DND-41 (cell line): ENCODE measurements around the gene MCOLN1.
A peak's percentile ranks its signal among the peaks of the same experiment; 100 is the strongest.

ENCODE experiments used
- ATAC-seq: fragments of 200-7000 bp; cut with Tn5 transposase; 3 replicates; pipeline ENCODE4 v1.9.1; 2021; ENCODE audit warnings: low read depth; ENCODE audit not compliant: insufficient read depth
- DNase-seq: peaks from one replicate; pipeline ENCODE4 v3.0.0-alpha.2; 2020
- H2AFZ ChIP-seq: 2 replicates; pipeline ENCODE4 v1.6.0; 2012; ENCODE audit warnings: low read depth, low read length
- H3K27ac ChIP-seq: 2 replicates; pipeline ENCODE4 v1.5.1; 2012; ENCODE audit warnings: low read length, inconsistent platforms
- H3K27me3 ChIP-seq: fragments of 200-600 bp; sonication (generic); 2 replicates; pipeline ENCODE4 v1.6.0; 2012; ENCODE audit warnings: low read length, mild to moderate bottlenecking, inconsistent platforms; ENCODE audit not compliant: insufficient read depth, poor library complexity
- H3K36me3 ChIP-seq: 2 replicates; pipeline ENCODE4 v1.5.1; 2012; ENCODE audit warnings: low read length, inconsistent platforms; ENCODE audit not compliant: insufficient read depth
- H3K4me1 ChIP-seq: 2 replicates; pipeline ENCODE4 v1.5.1; 2012; ENCODE audit warnings: mild to moderate bottlenecking, low read length; ENCODE audit not compliant: insufficient read depth
- H3K4me2 ChIP-seq: 2 replicates; pipeline ENCODE4 v1.6.0; 2012; ENCODE audit warnings: mild to moderate bottlenecking, moderate library complexity, low read length, inconsistent platforms; ENCODE audit not compliant: insufficient read depth
- H3K4me3 ChIP-seq, 2 experiments: fragments of 200-600 bp in 1 of 2; shearing (Covaris generic) in 1 of 2; 2 replicates each; pipeline ENCODE4 v1.5.1; 2012 to 2016; ENCODE audit warnings: inconsistent platforms in 2 of 2, low read length in 2 of 2, mild to moderate bottlenecking in 2 of 2, low read depth in 1 of 2, moderate library complexity in 1 of 2
- H3K79me2 ChIP-seq: 2 replicates; pipeline ENCODE4 v1.6.0; 2012; ENCODE audit warnings: low read length, inconsistent platforms; ENCODE audit not compliant: insufficient read depth
- H3K9ac ChIP-seq: 2 replicates; pipeline ENCODE4 v1.6.0; 2012; ENCODE audit warnings: low read depth, mild to moderate bottlenecking, inconsistent platforms, low read length, moderate library complexity
- H3K9me3 ChIP-seq: 2 replicates; pipeline ENCODE4 v1.5.1; 2012; ENCODE audit warnings: low read length, moderate library complexity, mild to moderate bottlenecking, inconsistent platforms; ENCODE audit not compliant: insufficient read depth, severe bottlenecking
- H4K20me1 ChIP-seq: 2 replicates; pipeline ENCODE4 v1.6.0; 2012; ENCODE audit warnings: low read length; ENCODE audit not compliant: insufficient read depth
- CTCF ChIP-seq: IDR thresholded peaks from 2 replicates; pipeline ENCODE4 v1.5.1; 2012; ENCODE audit warnings: borderline replicate concordance, low read length, moderate library complexity, mild to moderate bottlenecking; ENCODE audit not compliant: poor library complexity, severe bottlenecking; ENCODE audit errors: extremely low read depth
- EZH2 ChIP-seq: IDR thresholded peaks from 3 replicates; pipeline ENCODE4 v1.6.1; 2012; ENCODE audit warnings: borderline replicate concordance, low read depth, mild to moderate bottlenecking, moderate library complexity, low read length, inconsistent platforms; ENCODE audit not compliant: severe bottlenecking

Gene MCOLN1

GRCh38 chr19:7488736-7489353 lies 33.6 kb upstream of the MCOLN1 start, which contains the start of gene PEX11G:
PEX11G (minus strand) TSS chr19:7489035; CDS start chr19:7489010, 25 bp downstream.
- Histone ChIP-seq H3K27me3 (no peaks in the 10 kb centered on the region), H3K9ac (peak within 1 kb of the TSS; percentile 50), H2AFZ (peak within 1 kb of the TSS; percentile 62), H3K36me3 (no peaks in the 10 kb centered on the region), H4K20me1 (no peaks in the 10 kb centered on the region), H3K4me3 (peak within 1 kb of the TSS in 1 of 2 experiments; percentile 58; a peak in 2 of 4 replicates), H3K79me2 (no peaks in the 10 kb centered on the region), H3K4me1 (peaks cover 15% of the 10 kb centered on the region), H3K9me3 (no peaks in the 10 kb centered on the region), H3K4me2 (peak within 1 kb of the TSS; percentile 70), H3K27ac (peak within 1 kb of the TSS; percentile 39; the same call in 1 of the 2 replicates)
- peak; percentile 93 for ATAC-seq
- TF ChIP-seq EZH2: no peak
- TF ChIP-seq CTCF: no peak
- DNase-seq: peak; percentile 78

GRCh38 chr19:7489609-7490044 lies 32.8 kb upstream of the MCOLN1 start:
- H3K79me2 ChIP-seq: no peaks in the 10 kb centered on the region
- TF ChIP-seq CTCF (no peak), EZH2 (no peak)
- peak overlapping the region; percentile 62 for H2AFZ ChIP-seq
- H3K36me3 ChIP-seq: no peaks in the 10 kb centered on the region
- no peaks in the 10 kb centered on the region for H3K9me3 ChIP-seq
- no peaks in the 10 kb centered on the region for H3K27me3 ChIP-seq
- H3K4me3 ChIP-seq: no peak overlapping the region; a peak in 1 of 4 replicates
- H4K20me1 ChIP-seq: no peaks in the 10 kb centered on the region
- peak overlapping the region; percentile 70; the same call in 1 of the 2 replicates for H3K4me2 ChIP-seq
- no peak overlapping the region for H3K9ac ChIP-seq
- DNase-seq: no peak
- no peak overlapping the region for H3K27ac ChIP-seq
- ATAC-seq: no peak
- H3K4me1 ChIP-seq: peaks cover 15% of the 10 kb centered on the region

- ATAC-seq: no peak
- no peak for DNase-seq
- H3K36me3 ChIP-seq: no peaks in the 10 kb centered on the region
- no peak overlapping the region for H2AFZ ChIP-seq
- no peak overlapping the region for H3K27ac ChIP-seq
- H3K79me2 ChIP-seq: no peaks in the 10 kb centered on the region
- H3K27me3 ChIP-seq: peaks cover 2% of the 10 kb centered on the region
- TF ChIP-seq CTCF: no peak
- no peak for TF ChIP-seq EZH2
- H4K20me1 ChIP-seq: no peaks in the 10 kb centered on the region
- H3K9ac ChIP-seq: no peak overlapping the region
- no peak overlapping the region for H3K4me2 ChIP-seq
- peaks cover 15% of the 10 kb centered on the region for H3K4me1 ChIP-seq
- no peak overlapping the region for H3K4me3 ChIP-seq
- no peaks in the 10 kb centered on the region for H3K9me3 ChIP-seq
These were observed 30.3 kb upstream of the MCOLN1 start for GRCh38 chr19:7492142-7492541.
